ENCODE results near the gene PHACTR4. TPM values are rescaled to one million over a fixed set of nuclear protein-coding genes. Genes with fewer than 3 reads are reported as not detected.
A peak's percentile ranks its signal among the peaks of the same experiment; 100 is the strongest.

Gene PHACTR4
- total and polyA plus RNA-seq, 2 of the 4 experiments (the other 2 are of a cell fraction) = 7.5 to 15.0 TPM

DNA sequence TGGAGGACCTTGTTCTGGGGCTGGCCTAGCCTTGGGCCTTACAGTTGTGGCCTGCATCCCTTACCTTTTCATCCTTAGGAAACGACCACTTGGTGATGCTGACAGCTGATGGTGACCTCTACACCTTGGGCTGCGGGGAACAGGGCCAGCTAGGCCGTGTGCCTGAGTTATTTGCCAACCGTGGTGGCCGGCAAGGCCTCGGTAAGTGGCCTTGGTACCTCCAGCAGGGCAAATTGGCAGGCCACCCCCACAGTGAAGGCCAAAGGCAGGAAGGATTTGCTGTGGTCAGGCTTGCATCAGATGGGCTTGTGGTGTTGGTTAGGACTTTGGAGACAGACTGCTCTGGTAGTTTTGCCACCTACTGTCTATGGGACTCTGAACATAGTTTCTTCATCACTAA is 165.6 kb downstream of the PHACTR4 start:
- Histone ChIP-seq H2BK20ac (ENCODE audit: low read depth, low read length) (no peak overlapping the region), H2AFZ (replicated peaks; ENCODE audit: low read length, poor library complexity) (no peak overlapping the region), H3K9me1 (ENCODE audit: insufficient read depth, low read length) (peaks cover 8% of the 10 kb centered on the region; the same call in 1 of the 2 replicates), H3K27me3 (ENCODE audit: control insufficient read depth, insufficient read depth, low read length) (no peaks in the 10 kb centered on the region), H2BK120ac (ENCODE audit: low read depth, low read length) (no peak overlapping the region), H4K5ac (ENCODE audit: low read depth, low read length) (no peak overlapping the region), H3K9me3 (ENCODE audit: control insufficient read depth, insufficient read depth, low read length) (no peaks in the 10 kb centered on the region), H3K9ac (ENCODE audit: low read depth, low read length) (no peak overlapping the region), H3K36me3 (ENCODE audit: control insufficient read depth, insufficient read depth, low read length) (peaks cover 44% of the 10 kb centered on the region), H3K4me2 (ENCODE audit: low read depth, low read length) (no peak overlapping the region), H4K91ac (ENCODE audit: insufficient read depth, low read depth, low read length) (no peak overlapping the region), H3K23ac (ENCODE audit: low read depth, low read length) (no peak overlapping the region), H2AK5ac (ENCODE audit: low read depth, low read length) (no peak overlapping the region), H3K4me3 (ENCODE audit: insufficient read depth, low read depth, low read length) (no peak overlapping the region), H4K8ac (ENCODE audit: low read depth in 2 of 2, low read length in 2 of 2) (no peak overlapping the region), H3K56ac (ENCODE audit: extremely low read depth, insufficient read depth, low read length) (no peak overlapping the region), H3K79me1 (ENCODE audit: low read depth in 1 of 2, low read length in 2 of 2) (peaks cover 0 to 4% of the 10 kb centered on the region in 2 experiments; a peak in 2 of 4 replicates), H3K4ac (ENCODE audit: low read depth, low read length) (no peak overlapping the region), H2BK15ac (ENCODE audit: low read depth, low read length) (no peak overlapping the region), H2AK9ac (replicated peaks; ENCODE audit: low read depth, low read length, poor library complexity) (peak overlapping the region; percentile 28), H4K20me1 (ENCODE audit: insufficient read depth, low read length) (no peaks in the 10 kb centered on the region), H2BK5ac (ENCODE audit: low read depth, low read length, poor library complexity, severe bottlenecking) (no peak overlapping the region), H3K18ac (ENCODE audit: low read depth, low read length) (no peak overlapping the region), H3K14ac (replicated peaks; ENCODE audit: low read depth, low read length) (no peak overlapping the region), H3K27ac (ENCODE audit: insufficient read depth, low read length) (no peak overlapping the region), H3K4me1 (ENCODE audit: control insufficient read depth, insufficient read depth, low read length) (no peaks in the 10 kb centered on the region)
- intact Hi-C loops (cut with micrococcal nuclease) = no loop called here
- dilution Hi-C loops (cut with HindIII; ENCODE audit: low sequenced_read_pairs, unreplicated experiment) = no loop called here
- POLR2A ChIA-PET (ENCODE audit: unreplicated experiment) = no interaction called here
- TF ChIP-seq RAD21 (IDR thresholded peaks at IDR 0.05; ENCODE audit: low read length) = no peak
- no peak for TF ChIP-seq MAZ (IDR thresholded peaks at IDR 0.05; ENCODE audit: borderline replicate concordance, low read depth, low read length)
- no peak for TF ChIP-seq CEBPB (IDR thresholded peaks at IDR 0.05; ENCODE audit: low read depth, low read length)
- TF ChIP-seq RFX5 (IDR thresholded peaks at IDR 0.05; ENCODE audit: low read depth, low read length) = no peak
- no peak for TF ChIP-seq CHD1 (IDR thresholded peaks at IDR 0.05; ENCODE audit: low read depth, low read length)
- TF ChIP-seq FOS (IDR thresholded peaks at IDR 0.05; ENCODE audit: low read depth, low read length) = no peak
- TF ChIP-seq RCOR1 (IDR thresholded peaks at IDR 0.05; ENCODE audit: insufficient replicate concordance, low read length) = no peak
- no peak for TF ChIP-seq SMC3 (IDR thresholded peaks at IDR 0.05; ENCODE audit: low read depth, low read length)
- no peak for TF ChIP-seq MAFK (IDR thresholded peaks at IDR 0.05; ENCODE audit: low read depth, low read length)
- no peak for TF ChIP-seq NFE2L2 (IDR thresholded peaks at IDR 0.05; ENCODE audit: low read depth, low read length)
- TF ChIP-seq MXI1 (IDR thresholded peaks at IDR 0.05; ENCODE audit: borderline replicate concordance, low read depth, low read length) = no peak
- TF ChIP-seq ELK1 (IDR thresholded peaks at IDR 0.05; ENCODE audit: borderline replicate concordance, low read depth, low read length) = no peak
- TF ChIP-seq, protein P1, sequence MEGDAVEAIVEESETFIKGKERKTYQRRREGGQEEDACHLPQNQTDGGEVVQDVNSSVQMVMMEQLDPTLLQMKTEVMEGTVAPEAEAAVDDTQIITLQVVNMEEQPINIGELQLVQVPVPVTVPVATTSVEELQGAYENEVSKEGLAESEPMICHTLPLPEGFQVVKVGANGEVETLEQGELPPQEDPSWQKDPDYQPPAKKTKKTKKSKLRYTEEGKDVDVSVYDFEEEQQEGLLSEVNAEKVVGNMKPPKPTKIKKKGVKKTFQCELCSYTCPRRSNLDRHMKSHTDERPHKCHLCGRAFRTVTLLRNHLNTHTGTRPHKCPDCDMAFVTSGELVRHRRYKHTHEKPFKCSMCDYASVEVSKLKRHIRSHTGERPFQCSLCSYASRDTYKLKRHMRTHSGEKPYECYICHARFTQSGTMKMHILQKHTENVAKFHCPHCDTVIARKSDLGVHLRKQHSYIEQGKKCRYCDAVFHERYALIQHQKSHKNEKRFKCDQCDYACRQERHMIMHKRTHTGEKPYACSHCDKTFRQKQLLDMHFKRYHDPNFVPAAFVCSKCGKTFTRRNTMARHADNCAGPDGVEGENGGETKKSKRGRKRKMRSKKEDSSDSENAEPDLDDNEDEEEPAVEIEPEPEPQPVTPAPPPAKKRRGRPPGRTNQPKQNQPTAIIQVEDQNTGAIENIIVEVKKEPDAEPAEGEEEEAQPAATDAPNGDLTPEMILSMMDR (conservative IDR thresholded peaks at IDR 0.05; ENCODE audit: low read depth, low read length) = no peak
- TF ChIP-seq BHLHE40 (IDR thresholded peaks at IDR 0.05; ENCODE audit: low read depth, low read length) = no peak
- TF ChIP-seq POLR2A (IDR thresholded peaks at IDR 0.05; ENCODE audit: low read depth, low read length) = no peak
- TF ChIP-seq, protein P2, sequence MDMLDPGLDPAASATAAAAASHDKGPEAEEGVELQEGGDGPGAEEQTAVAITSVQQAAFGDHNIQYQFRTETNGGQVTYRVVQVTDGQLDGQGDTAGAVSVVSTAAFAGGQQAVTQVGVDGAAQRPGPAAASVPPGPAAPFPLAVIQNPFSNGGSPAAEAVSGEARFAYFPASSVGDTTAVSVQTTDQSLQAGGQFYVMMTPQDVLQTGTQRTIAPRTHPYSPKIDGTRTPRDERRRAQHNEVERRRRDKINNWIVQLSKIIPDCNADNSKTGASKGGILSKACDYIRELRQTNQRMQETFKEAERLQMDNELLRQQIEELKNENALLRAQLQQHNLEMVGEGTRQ (IDR thresholded peaks at IDR 0.05; ENCODE audit: low read depth, low read length) = no peak
- CTCF ChIA-PET = no interaction called here
- no peak for ATAC-seq (ENCODE audit: low read depth)
- no peak for DNase-seq
- WGBS, 2 experiments (ENCODE audit: extremely low coverage in 2 of 2, insufficient read length in 1 of 2) = 83% methylated on average over 2 of the region's 6 CpGs; no CpG with 5 or more reads in 1 of the 2 experiments
- in situ Hi-C loops (cut with MboI; ENCODE audit: low sequenced_read_pairs) = no loop called here
- no TSS peak for BruUV-seq (replicated peaks)
